CD8-positive, alpha-beta memory T cell (primary cell): Measurements from ENCODE around the gene PREX1. TPM values are rescaled to one million over a fixed set of nuclear protein-coding genes. Genes with fewer than 3 reads are reported as not detected.

Source experiments
- CTCF ChIA-PET: fragments of 350-600 bp; sonication (Branson Sonifier 250); formaldehyde crosslinking; loops from one replicate; lab custom pipeline; 2021; ENCODE audit warnings: antibody characterized with exemption; lab: Charles Lee
- POLR2A ChIA-PET: fragments of 350-600 bp; sonication (Branson Sonifier 250); formaldehyde crosslinking; loops from one replicate; lab custom pipeline; 2021; ENCODE audit warnings: antibody characterized with exemption; lab: Charles Lee
- DNase-seq, 5 donors: peaks; one replicate each; pipeline versions ENCODE4 v3.0.0 to v3.0.0-alpha.2; 2020 to 2022; ENCODE audit warnings: mixed read lengths in 1 of 5
- H3K27ac ChIP-seq: one replicate; pipeline ENCODE4 v1.7.0; 2013; ENCODE audit warnings: low read depth, mild to moderate bottlenecking, low read length, moderate library complexity
- H3K27me3 ChIP-seq: 2 replicates; pipeline ENCODE4 v1.7.0; 2013; ENCODE audit warnings: low read length, mild to moderate bottlenecking; ENCODE audit not compliant: insufficient read depth, poor library complexity, severe bottlenecking
- H3K36me3 ChIP-seq: 2 replicates; pipeline ENCODE4 v1.7.0; 2013; ENCODE audit warnings: mild to moderate bottlenecking, low read length, moderate library complexity; ENCODE audit not compliant: insufficient read depth
- H3K4me1 ChIP-seq: 2 replicates; pipeline ENCODE4 v1.7.0; 2013; ENCODE audit warnings: mild to moderate bottlenecking, low read length, moderate library complexity; ENCODE audit not compliant: insufficient read depth
- H3K4me3 ChIP-seq: 2 replicates; pipeline ENCODE4 v1.7.0; 2013; ENCODE audit warnings: mild to moderate bottlenecking, low read length
- H3K9me3 ChIP-seq: 2 replicates; pipeline ENCODE4 v1.7.0; 2013; ENCODE audit warnings: mild to moderate bottlenecking, low read length
- H3K27ac Mint-ChIP-seq, 8 donors: one replicate each; pipeline ENCODE4 v1.8.0; 2020 to 2021; ENCODE audit warnings: mixed read lengths in 8 of 8, mild to moderate bottlenecking in 6 of 8, inconsistent platforms in 3 of 8, moderate library complexity in 3 of 8
- H3K27me3 Mint-ChIP-seq, 2 donors: one replicate each; pipeline ENCODE4 v1.8.0; 2020 to 2021; ENCODE audit warnings: mixed read lengths in 2 of 2, mild to moderate bottlenecking in 1 of 2, moderate library complexity in 1 of 2
- H3K36me3 Mint-ChIP-seq, 3 donors: one replicate each; pipeline ENCODE4 v1.8.0; 2020 to 2021; ENCODE audit warnings: mixed read lengths in 3 of 3, inconsistent platforms in 1 of 3, mild to moderate bottlenecking in 1 of 3
- H3K4me1 Mint-ChIP-seq, 3 donors: one replicate each; pipeline ENCODE4 v1.8.0; 2020 to 2021; ENCODE audit warnings: mixed read lengths in 3 of 3, inconsistent platforms in 1 of 3, mild to moderate bottlenecking in 1 of 3
- H3K4me3 Mint-ChIP-seq, 7 donors: one replicate each; pipeline ENCODE4 v1.8.0; 2020 to 2021; ENCODE audit warnings: mixed read lengths in 7 of 7, mild to moderate bottlenecking in 6 of 7, moderate library complexity in 4 of 7, inconsistent platforms in 2 of 7
- H3K9me3 Mint-ChIP-seq, 5 donors: one replicate each; pipeline ENCODE4 v1.8.0; 2020 to 2022; ENCODE audit warnings: mixed read lengths in 5 of 5, mild to moderate bottlenecking in 3 of 5, moderate library complexity in 2 of 5, inconsistent platforms in 1 of 5
- polyA plus RNA-seq: library from polyadenylated mRNA; unstranded; fragments of 300-500 nt; fragmentation: Illumina TruSeq; gene quantifications from one replicate; pipeline ENCODE4 v1.2.3, GENCODE V29; 2021
- total RNA-seq, 2 experiments: library from RNA; stranded (reverse); gene quantifications; one replicate each; pipeline ENCODE4 v1.2.3, GENCODE V29; 2021

PREX1 gene
- total and polyA plus RNA-seq, 3 experiments from 2014 or later, result 89.5 to 90.5 (median 90.0) TPM

GRCh38 chr20:48669946-48670605 is 157.7 kb downstream of the PREX1 start:
- CTCF ChIA-PET, result interaction anchor here (1.6 kb wide), 1 partner anchor 12 kb away, joined by 8 read pairs; no protein-coding TSS in a partner anchor
- peaks cover 0 to 3% (median 0%) of the 10 kb centered on the region in 5 donors for H3K9me3 Mint-ChIP-seq
- H3K4me3 Mint-ChIP-seq, result peak overlapping the region in 1 of 7 donors; percentile 56
- peaks cover 11 to 66% (median 27%) of the 10 kb centered on the region in 3 donors for H3K36me3 Mint-ChIP-seq
- H3K4me1 ChIP-seq, result no peaks in the 10 kb centered on the region
- no peak overlapping the region for H3K4me3 ChIP-seq
- H3K4me1 Mint-ChIP-seq, result peaks cover 10 to 14% (median 12%) of the 10 kb centered on the region in 3 donors
- POLR2A ChIA-PET, result no interaction called here
- peaks cover 0 to 11% of the 10 kb centered on the region in 2 donors for H3K27me3 Mint-ChIP-seq
- H3K27ac ChIP-seq, result no peak overlapping the region
- H3K36me3 ChIP-seq, result peaks cover 25% of the 10 kb centered on the region
- H3K27ac Mint-ChIP-seq, result peak overlapping the region in 5 of 8 donors; percentile 45 to 88 (median 67)
- H3K9me3 ChIP-seq, result no peaks in the 10 kb centered on the region
- DNase-seq, result no peak
- H3K27me3 ChIP-seq, result no peaks in the 10 kb centered on the region

- peak overlapping the region in 1 of 8 donors; percentile 91 for H3K27ac Mint-ChIP-seq
- Histone ChIP-seq H3K4me1 (no peaks in the 10 kb centered on the region), H3K36me3 (peaks cover 20% of the 10 kb centered on the region), H3K27me3 (no peaks in the 10 kb centered on the region), H3K9me3 (no peaks in the 10 kb centered on the region), H3K4me3 (no peak overlapping the region), H3K27ac (no peak overlapping the region)
- no peak overlapping the region for H3K4me3 Mint-ChIP-seq
- H3K4me1 Mint-ChIP-seq, result peaks cover 8 to 13% (median 12%) of the 10 kb centered on the region in 3 donors
- DNase-seq, result no peak
- ChIA-PET CTCF (interaction anchor here (1.6 kb wide), 1 partner anchor 11 kb away, joined by 8 read pairs; no protein-coding TSS in a partner anchor), POLR2A (no interaction called here)
- peaks cover 0 to 11% of the 10 kb centered on the region in 2 donors for H3K27me3 Mint-ChIP-seq
- peaks cover 8 to 78% (median 29%) of the 10 kb centered on the region in 3 donors for H3K36me3 Mint-ChIP-seq
- peaks cover 0 to 3% (median 0%) of the 10 kb centered on the region in 5 donors for H3K9me3 Mint-ChIP-seq
These were observed 159.3 kb downstream of the PREX1 start for GRCh38 chr20:48668451-48668946.

GRCh38 chr20:48667889-48668413 is 159.8 kb downstream of the PREX1 start:
- no peaks in the 10 kb centered on the region for H3K9me3 Mint-ChIP-seq
- H3K4me3 Mint-ChIP-seq, result no peak overlapping the region
- Histone ChIP-seq H3K4me3 (no peak overlapping the region), H3K36me3 (peaks cover 20% of the 10 kb centered on the region), H3K27ac (no peak overlapping the region), H3K9me3 (no peaks in the 10 kb centered on the region), H3K27me3 (no peaks in the 10 kb centered on the region), H3K4me1 (no peaks in the 10 kb centered on the region)
- DNase-seq, result no peak
- ChIA-PET CTCF (interaction anchor here (1.3 to 1.6 kb wide), 2 partner anchors 10 to 237 kb away, joined by 4 to 8 read pairs; no protein-coding TSS in a partner anchor), POLR2A (no interaction called here)
- peak overlapping the region in 5 of 8 donors; percentile 17 to 95 (median 59) for H3K27ac Mint-ChIP-seq
- H3K4me1 Mint-ChIP-seq, result peaks cover 7 to 10% (median 8%) of the 10 kb centered on the region in 3 donors
- H3K36me3 Mint-ChIP-seq, result peaks cover 4 to 83% (median 26%) of the 10 kb centered on the region in 3 donors
- H3K27me3 Mint-ChIP-seq, result peaks cover 0 to 11% of the 10 kb centered on the region in 2 donors

GRCh38 chr20:48667481-48667880 is 160.3 kb downstream of the PREX1 start:
- Mint-ChIP-seq H3K9me3 (no peaks in the 10 kb centered on the region), H3K36me3 (peaks cover 4 to 85% (median 24%) of the 10 kb centered on the region in 3 donors), H3K4me1 (peaks cover 7 to 10% (median 8%) of the 10 kb centered on the region in 3 donors), H3K27me3 (peaks cover 0 to 8% of the 10 kb centered on the region in 2 donors), H3K27ac (peak overlapping the region in 7 of 8 donors; percentile 34 to 66 (median 48)), H3K4me3 (no peak overlapping the region)
- CTCF ChIA-PET, result interaction anchor here (1.3 kb wide), 1 partner anchor 237 kb away, joined by 4 read pairs; no protein-coding TSS in a partner anchor
- no peak overlapping the region for H3K4me3 ChIP-seq
- no peaks in the 10 kb centered on the region for H3K9me3 ChIP-seq
- H3K27me3 ChIP-seq, result no peaks in the 10 kb centered on the region
- no peaks in the 10 kb centered on the region for H3K4me1 ChIP-seq
- POLR2A ChIA-PET, result no interaction called here
- H3K36me3 ChIP-seq, result peaks cover 20% of the 10 kb centered on the region
- no peak for DNase-seq
- no peak overlapping the region for H3K27ac ChIP-seq

GRCh38 chr20:48665785-48666184 is 162.0 kb downstream of the PREX1 start:
- no peaks in the 10 kb centered on the region for H3K9me3 Mint-ChIP-seq
- H3K4me3 Mint-ChIP-seq, result no peak overlapping the region
- no peaks in the 10 kb centered on the region for H3K9me3 ChIP-seq
- H3K27me3 Mint-ChIP-seq, result peaks cover 0 to 3% of the 10 kb centered on the region in 2 donors
- no peak for DNase-seq
- peaks cover 4 to 8% (median 7%) of the 10 kb centered on the region in 3 donors for H3K4me1 Mint-ChIP-seq
- ChIA-PET CTCF (interaction anchor here (0.9 to 1.2 kb wide), 2 partner anchors 8 to 240 kb away, joined by 3 to 5 read pairs; no protein-coding TSS in a partner anchor), POLR2A (no interaction called here)
- peak overlapping the region in 3 of 8 donors; percentile 43 to 90 (median 54) for H3K27ac Mint-ChIP-seq
- no peaks in the 10 kb centered on the region for H3K27me3 ChIP-seq
- no peak overlapping the region for H3K4me3 ChIP-seq
- H3K36me3 ChIP-seq, result peaks cover 11% of the 10 kb centered on the region
- no peaks in the 10 kb centered on the region for H3K4me1 ChIP-seq
- peaks cover 5 to 82% (median 21%) of the 10 kb centered on the region in 3 donors for H3K36me3 Mint-ChIP-seq
- no peak overlapping the region for H3K27ac ChIP-seq

GRCh38 chr20:48662711-48663110 is 165.1 kb downstream of the PREX1 start:
- Histone ChIP-seq H3K4me1 (no peaks in the 10 kb centered on the region), H3K36me3 (peaks cover 8% of the 10 kb centered on the region), H3K9me3 (no peaks in the 10 kb centered on the region), H3K27ac (no peak overlapping the region), H3K27me3 (no peaks in the 10 kb centered on the region), H3K4me3 (no peak overlapping the region)
- no peaks in the 10 kb centered on the region for H3K27me3 Mint-ChIP-seq
- ChIA-PET POLR2A (no interaction called here), CTCF (interaction anchor here (0.9 to 10.3 kb wide), 2 partner anchors 56 to 246 kb away, joined by 3 to 156 read pairs; no protein-coding TSS in a partner anchor)
- peaks cover 0 to 3% (median 0%) of the 10 kb centered on the region in 5 donors for H3K9me3 Mint-ChIP-seq
- no peak for DNase-seq
- peaks cover 19 to 87% (median 28%) of the 10 kb centered on the region in 3 donors for H3K36me3 Mint-ChIP-seq
- peaks cover 10 to 28% (median 13%) of the 10 kb centered on the region in 3 donors for H3K4me1 Mint-ChIP-seq
- no peak overlapping the region for H3K4me3 Mint-ChIP-seq
- peak overlapping the region in 1 of 8 donors; percentile 85 for H3K27ac Mint-ChIP-seq

- no peak overlapping the region for H3K4me3 ChIP-seq
- H3K27me3 ChIP-seq, result no peaks in the 10 kb centered on the region
- H3K9me3 ChIP-seq, result no peaks in the 10 kb centered on the region
- Mint-ChIP-seq H3K4me3 (no peak overlapping the region), H3K27me3 (no peaks in the 10 kb centered on the region), H3K4me1 (peaks cover 13 to 30% (median 15%) of the 10 kb centered on the region in 3 donors), H3K9me3 (peaks cover 0 to 3% (median 0%) of the 10 kb centered on the region in 5 donors), H3K27ac (peak overlapping the region in 2 of 8 donors; percentile 19 to 59), H3K36me3 (peaks cover 22 to 87% (median 27%) of the 10 kb centered on the region in 3 donors)
- ChIA-PET POLR2A (no interaction called here), CTCF (interaction anchor here (10.3 kb wide), 1 partner anchor 247 kb away, joined by 156 read pairs; no protein-coding TSS in a partner anchor)
- DNase-seq, result no peak
- H3K4me1 ChIP-seq, result no peaks in the 10 kb centered on the region
- peaks cover 12% of the 10 kb centered on the region for H3K36me3 ChIP-seq
- H3K27ac ChIP-seq, result no peak overlapping the region
These were observed 166.0 kb downstream of the PREX1 start for GRCh38 chr20:48661575-48662455.
